Caco-2 (cell line): Measurements from ENCODE around the gene VENTX. TPM values are rescaled to one million over a fixed set of nuclear protein-coding genes. Genes with fewer than 3 reads are reported as not detected.

Experiments used
- BruUV-seq: library from RNA; stranded (reverse); fragments of 400-500 nt; replicated peaks from 2 replicates; lab custom pipeline; 2021; lab: Mats Ljungman, UMichigan
- CTCF ChIA-PET: fragments of 300-600 bp; sonication (Branson Sonifier 250); formaldehyde crosslinking; loops from one replicate; lab custom pipeline; 2022; ENCODE audit warnings: antibody characterized with exemption; lab: Charles Lee
- POLR2A ChIA-PET: fragments of 300-600 bp; sonication (Branson Sonifier 250); formaldehyde crosslinking; loops from one replicate; lab custom pipeline; 2022; ENCODE audit warnings: antibody characterized with exemption; lab: Charles Lee
- DNase-seq, 2 experiments: peaks; one replicate each; pipeline versions ENCODE4 v3.0.0 to v3.0.0-alpha.2; 2020 to 2022
- H3K27me3 ChIP-seq: replicated peaks from 2 replicates; pipeline ENCODE4 v1.6.0; 2011; ENCODE audit warnings: low read length; ENCODE audit not compliant: control insufficient read depth, insufficient read depth
- H3K36me3 ChIP-seq: 2 replicates; pipeline ENCODE4 v1.5.1; 2011; ENCODE audit warnings: low read length; ENCODE audit not compliant: control insufficient read depth, insufficient read depth
- H3K4me1 ChIP-seq: fragments of 250-450 bp; sonication (Bioruptor Pico); 2 replicates; pipeline ENCODE4 v1.5.1; 2020; ENCODE audit warnings: mild to moderate bottlenecking
- H3K4me3 ChIP-seq: 2 replicates; pipeline ENCODE4 v1.5.1; 2011; ENCODE audit warnings: low read depth, mild to moderate bottlenecking, control low read depth, low read length
- H3K9me3 ChIP-seq: fragments of 250-450 bp; sonication (Bioruptor Pico); 2 replicates; pipeline ENCODE4 v1.5.1; 2020; ENCODE audit warnings: mild to moderate bottlenecking, moderate library complexity
- H3K27ac Mint-ChIP-seq: one replicate; pipeline ENCODE4 v1.8.0; 2022; ENCODE audit warnings: mixed read lengths; ENCODE audit not compliant: unreplicated experiment
- H3K27me3 Mint-ChIP-seq: one replicate; pipeline ENCODE4 v1.8.0; 2022; ENCODE audit warnings: mixed read lengths; ENCODE audit not compliant: insufficient read depth, unreplicated experiment
- H3K36me3 Mint-ChIP-seq: one replicate; pipeline ENCODE4 v1.8.0; 2022; ENCODE audit warnings: mild to moderate bottlenecking, mixed read lengths; ENCODE audit not compliant: insufficient read depth, unreplicated experiment
- H3K4me1 Mint-ChIP-seq: one replicate; pipeline ENCODE4 v1.8.0; 2022; ENCODE audit warnings: low read depth, mixed read lengths; ENCODE audit not compliant: unreplicated experiment
- H3K4me3 Mint-ChIP-seq: one replicate; pipeline ENCODE4 v1.8.0; 2022; ENCODE audit warnings: mild to moderate bottlenecking, moderate library complexity, mixed read lengths; ENCODE audit not compliant: unreplicated experiment
- H3K9me3 Mint-ChIP-seq: one replicate; pipeline ENCODE4 v1.8.0; 2022; ENCODE audit warnings: mixed read lengths; ENCODE audit not compliant: unreplicated experiment
- intact Hi-C: fragments of 100-400 bp; cut with micrococcal nuclease; formaldehyde crosslinking; loops from one replicate; pipeline ENCODE4 v1.10.0; 2022; ENCODE audit not compliant: unreplicated experiment
- total RNA-seq: library from RNA; stranded (reverse); gene quantifications from 2 replicates; pipeline ENCODE4 v1.2.3, GENCODE V29; 2022
- TF ChIP-seq, protein P1 (sequence below), 2 experiments: fragments of 200-600 bp in 1 of 2; IDR thresholded peaks; 1 replicate in 1 of 2; 2 replicates in 1 of 2; pipeline versions ENCODE4 v1.5.1 to v1.8.0; 2011 to 2022; ENCODE audit warnings: antibody characterized with exemption in 1 of 2, control low read depth in 1 of 2, inconsistent platforms in 1 of 2, low read depth in 1 of 2, low read length in 1 of 2, mild to moderate bottlenecking in 1 of 2, moderate library complexity in 1 of 2; ENCODE audit not compliant: insufficient read depth in 1 of 2, severe bottlenecking in 1 of 2, unreplicated experiment in 1 of 2

The VENTX gene
- total RNA-seq, 1 experiment from 2014 or later = not detected

DNA sequence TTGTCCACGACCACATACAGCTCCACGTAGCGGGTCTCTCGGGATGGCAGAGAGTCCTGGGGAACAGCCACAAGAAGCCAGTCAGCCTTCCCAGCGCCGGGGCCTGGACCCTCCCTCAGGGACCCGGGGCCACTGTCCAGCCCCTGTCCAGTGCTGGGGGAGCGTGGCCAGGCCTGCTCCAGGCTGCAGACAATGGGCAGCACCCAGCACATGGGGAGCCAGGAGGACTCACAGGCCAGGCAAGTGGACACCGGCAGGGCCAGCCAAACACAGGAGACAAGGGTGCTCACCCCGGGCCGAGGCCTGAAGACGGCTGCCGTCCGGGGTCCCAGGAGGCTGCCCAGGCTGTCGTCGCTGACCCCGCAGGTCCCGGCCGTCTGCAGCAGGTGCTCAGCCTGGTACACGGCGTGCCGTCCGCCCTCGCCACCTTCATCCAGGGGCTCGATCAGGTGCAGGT is 35.3 kb downstream of the VENTX start:
- no peaks in the 10 kb centered on the region for H3K9me3 Mint-ChIP-seq
- H3K27me3 Mint-ChIP-seq = no peaks in the 10 kb centered on the region
- Histone ChIP-seq H3K9me3 (no peaks in the 10 kb centered on the region), H3K27me3 (no peaks in the 10 kb centered on the region), H3K4me1 (peaks cover 36% of the 10 kb centered on the region), H3K36me3 (no peaks in the 10 kb centered on the region), H3K4me3 (no peak overlapping the region)
- no peaks in the 10 kb centered on the region for H3K4me1 Mint-ChIP-seq
- H3K36me3 Mint-ChIP-seq = peaks cover 6% of the 10 kb centered on the region
- TF ChIP-seq, protein P1, sequence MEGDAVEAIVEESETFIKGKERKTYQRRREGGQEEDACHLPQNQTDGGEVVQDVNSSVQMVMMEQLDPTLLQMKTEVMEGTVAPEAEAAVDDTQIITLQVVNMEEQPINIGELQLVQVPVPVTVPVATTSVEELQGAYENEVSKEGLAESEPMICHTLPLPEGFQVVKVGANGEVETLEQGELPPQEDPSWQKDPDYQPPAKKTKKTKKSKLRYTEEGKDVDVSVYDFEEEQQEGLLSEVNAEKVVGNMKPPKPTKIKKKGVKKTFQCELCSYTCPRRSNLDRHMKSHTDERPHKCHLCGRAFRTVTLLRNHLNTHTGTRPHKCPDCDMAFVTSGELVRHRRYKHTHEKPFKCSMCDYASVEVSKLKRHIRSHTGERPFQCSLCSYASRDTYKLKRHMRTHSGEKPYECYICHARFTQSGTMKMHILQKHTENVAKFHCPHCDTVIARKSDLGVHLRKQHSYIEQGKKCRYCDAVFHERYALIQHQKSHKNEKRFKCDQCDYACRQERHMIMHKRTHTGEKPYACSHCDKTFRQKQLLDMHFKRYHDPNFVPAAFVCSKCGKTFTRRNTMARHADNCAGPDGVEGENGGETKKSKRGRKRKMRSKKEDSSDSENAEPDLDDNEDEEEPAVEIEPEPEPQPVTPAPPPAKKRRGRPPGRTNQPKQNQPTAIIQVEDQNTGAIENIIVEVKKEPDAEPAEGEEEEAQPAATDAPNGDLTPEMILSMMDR (IDR thresholded peaks at IDR 0.05; ENCODE audit: insufficient read depth in 1 of 2, low read depth in 1 of 2, low read length in 1 of 2, severe bottlenecking in 1 of 2, unreplicated experiment in 1 of 2) = no peak
- ChIA-PET CTCF (interaction anchor here (0.6 kb wide), 1 partner anchor 15 kb away, joined by 3 read pairs; no protein-coding TSS in a partner anchor), POLR2A (no interaction called here)
- no peak for DNase-seq
- H3K27ac Mint-ChIP-seq = no peak overlapping the region
- H3K4me3 Mint-ChIP-seq = no peak overlapping the region
- no TSS peak for BruUV-seq
- intact Hi-C loops = no loop called here

DNA sequence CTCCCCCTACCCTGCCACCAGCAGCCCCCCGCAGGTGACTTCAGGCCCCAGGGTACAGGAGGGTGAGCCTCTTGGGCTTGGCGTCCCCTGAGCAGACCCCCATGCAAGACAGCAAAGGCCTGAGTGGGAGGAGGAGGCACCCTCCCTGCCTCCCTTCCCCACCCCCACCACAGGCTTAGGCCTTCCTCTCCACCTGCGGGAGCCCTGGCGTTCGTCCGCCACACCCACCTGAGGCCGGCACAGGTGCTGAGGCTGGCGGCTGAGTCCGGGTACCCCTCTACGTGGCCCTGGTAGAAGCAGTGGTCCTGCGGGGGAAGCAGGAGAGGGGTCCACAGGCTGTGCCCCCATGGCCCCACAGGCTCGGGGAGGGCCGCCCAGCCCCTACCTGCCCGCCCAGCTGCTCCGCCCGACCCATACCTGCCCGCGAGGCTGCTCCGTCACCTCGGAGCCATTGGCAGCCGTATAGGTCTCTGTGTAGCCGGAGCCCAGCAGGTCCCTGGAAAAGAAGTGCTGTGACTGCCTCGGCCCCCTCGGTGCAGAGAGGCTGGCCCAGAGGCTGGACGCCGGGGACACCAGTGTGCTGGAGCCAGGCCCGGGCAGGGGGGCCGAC is 36.0 kb downstream of the VENTX start:
- peaks cover 42% of the 10 kb centered on the region for H3K4me1 ChIP-seq
- Mint-ChIP-seq H3K9me3 (no peaks in the 10 kb centered on the region), H3K27me3 (no peaks in the 10 kb centered on the region), H3K27ac (no peak overlapping the region), H3K36me3 (peaks cover 13% of the 10 kb centered on the region), H3K4me1 (peaks cover 6% of the 10 kb centered on the region), H3K4me3 (no peak overlapping the region)
- CTCF ChIA-PET = interaction anchor here (0.7 kb wide), 1 partner anchor 16 kb away, joined by 4 read pairs; no protein-coding TSS in a partner anchor
- no peaks in the 10 kb centered on the region for H3K27me3 ChIP-seq
- POLR2A ChIA-PET = no interaction called here
- TF ChIP-seq, protein P1 (IDR thresholded peaks at IDR 0.05; ENCODE audit: insufficient read depth in 1 of 2, low read depth in 1 of 2, low read length in 1 of 2, severe bottlenecking in 1 of 2, unreplicated experiment in 1 of 2) = no peak
- H3K36me3 ChIP-seq = no peaks in the 10 kb centered on the region
- no TSS peak for BruUV-seq
- no peak overlapping the region for H3K4me3 ChIP-seq
- no peak for DNase-seq
- intact Hi-C loops = no loop called here
- no peaks in the 10 kb centered on the region for H3K9me3 ChIP-seq

DNA sequence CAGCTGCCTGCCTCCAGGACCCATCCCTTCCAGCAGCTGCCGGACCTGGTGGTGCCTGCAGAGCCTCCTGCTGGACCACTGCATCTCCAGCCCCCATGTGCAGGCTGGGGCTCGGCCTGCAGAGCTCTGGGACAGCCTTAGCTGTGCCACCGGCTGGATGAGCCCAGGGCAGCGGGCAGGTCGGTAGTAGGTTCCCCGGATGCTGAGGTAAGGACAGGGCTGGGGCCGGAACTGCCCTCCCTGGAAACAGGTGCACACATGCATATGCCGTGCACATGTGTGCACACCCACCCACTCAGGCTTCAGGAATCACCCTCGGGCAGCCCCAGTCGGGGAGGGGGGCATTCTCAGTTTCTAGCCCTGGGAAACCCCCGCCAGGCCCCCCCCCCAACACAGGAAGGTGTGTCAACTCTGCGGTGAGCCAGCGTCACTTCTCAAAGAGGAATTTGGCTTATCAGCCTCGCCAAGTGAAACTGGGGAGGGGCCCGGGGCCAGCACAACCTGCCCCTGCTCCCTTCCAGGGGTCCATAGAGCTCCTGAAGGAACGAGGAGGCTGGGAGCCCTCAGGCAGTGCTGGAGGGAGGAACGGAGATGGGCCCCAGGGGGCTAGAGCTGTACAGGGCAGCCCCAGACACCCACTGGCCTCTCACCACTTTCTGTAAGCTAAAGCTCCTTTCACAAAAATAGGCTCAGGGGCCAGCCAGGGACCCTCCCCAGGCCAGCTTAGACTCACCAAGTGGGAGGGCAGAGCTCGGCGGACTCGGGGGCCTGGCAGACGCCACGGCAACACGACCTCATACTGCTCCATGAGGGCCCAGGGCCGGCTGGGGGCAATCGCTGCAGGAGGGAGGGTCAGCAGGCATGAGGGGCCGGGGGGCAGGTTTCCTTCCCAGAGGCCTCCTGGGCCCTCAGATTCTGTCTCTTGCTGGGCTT is 37.4 kb downstream of the VENTX start:
- CTCF ChIA-PET = interaction anchor here (0.6 to 1.5 kb wide), 2 partner anchors 9 to 17 kb away, joined by 3 to 7 read pairs; no protein-coding TSS in a partner anchor
- H3K4me3 Mint-ChIP-seq = peak overlapping the region; percentile 62
- DNase-seq = peak; percentile 73 to 81
- no peaks in the 10 kb centered on the region for H3K27me3 Mint-ChIP-seq
- POLR2A ChIA-PET = interaction anchor here (0.6 kb wide), 1 partner anchor 69 kb away, joined by 5 read pairs; no protein-coding TSS in a partner anchor
- peaks cover 11% of the 10 kb centered on the region for H3K4me1 Mint-ChIP-seq
- Histone ChIP-seq H3K36me3 (peaks cover 3% of the 10 kb centered on the region), H3K9me3 (no peaks in the 10 kb centered on the region), H3K27me3 (no peaks in the 10 kb centered on the region), H3K4me1 (peaks cover 53% of the 10 kb centered on the region), H3K4me3 (no peak overlapping the region)
- peaks cover 25% of the 10 kb centered on the region for H3K36me3 Mint-ChIP-seq
- no peaks in the 10 kb centered on the region for H3K9me3 Mint-ChIP-seq
- BruUV-seq = no TSS peak
- intact Hi-C loops = no loop called here
- TF ChIP-seq, protein P1 (IDR thresholded peaks at IDR 0.05; ENCODE audit: insufficient read depth in 1 of 2, low read depth in 1 of 2, low read length in 1 of 2, severe bottlenecking in 1 of 2, unreplicated experiment in 1 of 2) = peak in 1 of 2 experiments; percentile 26
- H3K27ac Mint-ChIP-seq = peak overlapping the region; percentile 80
